C4-2B (cell line): ENCODE results near the gene LPXN.

ENCODE experiments used
- H3K27ac ChIP-seq: fragments of 450-650 bp; 2 replicates; pipeline ENCODE4 v1.5.1; 2017
- CTCF ChIP-seq: fragments of 450-650 bp; conservative IDR thresholded peaks from 2 replicates; pipeline ENCODE4 v1.5.1; 2017; ENCODE audit warnings: mild to moderate bottlenecking
- ZFX ChIP-seq: fragments of 450-650 bp; IDR thresholded peaks from 2 replicates; pipeline ENCODE4 v1.6.1; 2017

LPXN gene

GRCh38 chr11:58531865-58532341 is 43.8 kb downstream of the LPXN start:
- H3K27ac ChIP-seq, result no peak overlapping the region
- TF ChIP-seq ZFX, result no peak
- no peak for TF ChIP-seq CTCF

- no peak overlapping the region for H3K27ac ChIP-seq
- no peak for TF ChIP-seq ZFX
- no peak for TF ChIP-seq CTCF
Observed at GRCh38 chr11:58530236-58530635, 45.4 kb downstream of the LPXN start.

GRCh38 chr11:58527429-58527828 is 48.2 kb downstream of the LPXN start:
- TF ChIP-seq ZFX (no peak), CTCF (no peak)

GRCh38 chr11:58526721-58527120 is 48.9 kb downstream of the LPXN start:
- TF ChIP-seq ZFX (no peak), CTCF (no peak)
- no peak overlapping the region for H3K27ac ChIP-seq

More at GRCh38 chr11:58527429-58527828, 48.2 kb downstream of the LPXN start:
- H3K27ac ChIP-seq, result no peak overlapping the region

GRCh38 chr11:58525037-58525614 is 50.5 kb downstream of the LPXN start:
- TF ChIP-seq ZFX (no peak), CTCF (no peak)
- no peak overlapping the region for H3K27ac ChIP-seq

- H3K27ac ChIP-seq, result no peak overlapping the region
- TF ChIP-seq ZFX, result no peak
- TF ChIP-seq CTCF, result peak; percentile 95
Observed at GRCh38 chr11:58524232-58525036, 51.2 kb downstream of the LPXN start.

GRCh38 chr11:58513747-58514367 is 61.8 kb downstream of the LPXN start:
- H3K27ac ChIP-seq, result no peak overlapping the region
- TF ChIP-seq CTCF, result peak; percentile 79
- no peak for TF ChIP-seq ZFX
